Kidney epithelial cell (primary cell): Measurements from ENCODE around the gene CEP128. TPM values are rescaled to one million over a fixed set of nuclear protein-coding genes. Genes with fewer than 3 reads are reported as not detected.

Source experiments
- DNase-seq: peaks from one replicate; pipeline ENCODE4 v3.0.0-alpha.2; 2010; ENCODE audit warnings: low read depth
- H3K27me3 ChIP-seq: 2 replicates; pipeline ENCODE4 v1.6.0; 2011; ENCODE audit warnings: low read length; ENCODE audit not compliant: control insufficient read depth, insufficient read depth
- H3K36me3 ChIP-seq: 2 replicates; pipeline ENCODE4 v1.5.1; 2011; ENCODE audit warnings: low read length; ENCODE audit not compliant: control insufficient read depth, insufficient read depth
- H3K4me3 ChIP-seq: 2 replicates; pipeline ENCODE4 v1.5.1; 2011; ENCODE audit warnings: low read depth, mild to moderate bottlenecking, control low read depth, low read length
- total RNA-seq: library from RNA; depleted of rRNA; stranded (reverse); fragments of >200 nt; gene quantifications from 2 replicates; pipeline ENCODE4 v1.2.3, GENCODE V29; 2015
- TF ChIP-seq, protein P1 (sequence below): IDR thresholded peaks from 2 replicates; pipeline ENCODE4 v1.5.1; 2011; ENCODE audit warnings: mild to moderate bottlenecking, moderate library complexity, low read length, control low read depth, inconsistent platforms; ENCODE audit not compliant: insufficient read depth, poor library complexity, severe bottlenecking

CEP128 gene
- total RNA-seq, 1 donor from 2014 or later = 1.7 TPM

DNA sequence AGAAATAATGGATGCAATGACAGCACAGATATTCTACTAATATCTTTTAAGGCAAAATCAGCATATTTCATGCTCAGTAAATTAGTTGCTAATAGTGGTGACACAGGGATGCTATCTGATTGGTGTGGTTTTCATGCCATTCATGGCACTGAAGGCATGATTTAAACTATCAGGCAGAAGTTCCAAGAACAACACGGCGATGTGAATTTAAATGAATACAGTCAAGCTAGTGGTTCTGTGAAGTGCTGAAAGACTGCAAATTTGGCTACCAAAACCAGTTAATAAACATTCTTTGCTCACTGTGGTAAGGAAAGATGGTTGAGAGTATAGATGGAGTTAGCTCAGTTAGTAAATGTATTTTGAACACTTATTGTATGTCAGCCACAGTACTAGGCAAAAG lies 458.2 kb downstream of the CEP128 start:
- TF ChIP-seq, protein P1, sequence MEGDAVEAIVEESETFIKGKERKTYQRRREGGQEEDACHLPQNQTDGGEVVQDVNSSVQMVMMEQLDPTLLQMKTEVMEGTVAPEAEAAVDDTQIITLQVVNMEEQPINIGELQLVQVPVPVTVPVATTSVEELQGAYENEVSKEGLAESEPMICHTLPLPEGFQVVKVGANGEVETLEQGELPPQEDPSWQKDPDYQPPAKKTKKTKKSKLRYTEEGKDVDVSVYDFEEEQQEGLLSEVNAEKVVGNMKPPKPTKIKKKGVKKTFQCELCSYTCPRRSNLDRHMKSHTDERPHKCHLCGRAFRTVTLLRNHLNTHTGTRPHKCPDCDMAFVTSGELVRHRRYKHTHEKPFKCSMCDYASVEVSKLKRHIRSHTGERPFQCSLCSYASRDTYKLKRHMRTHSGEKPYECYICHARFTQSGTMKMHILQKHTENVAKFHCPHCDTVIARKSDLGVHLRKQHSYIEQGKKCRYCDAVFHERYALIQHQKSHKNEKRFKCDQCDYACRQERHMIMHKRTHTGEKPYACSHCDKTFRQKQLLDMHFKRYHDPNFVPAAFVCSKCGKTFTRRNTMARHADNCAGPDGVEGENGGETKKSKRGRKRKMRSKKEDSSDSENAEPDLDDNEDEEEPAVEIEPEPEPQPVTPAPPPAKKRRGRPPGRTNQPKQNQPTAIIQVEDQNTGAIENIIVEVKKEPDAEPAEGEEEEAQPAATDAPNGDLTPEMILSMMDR = no peak
- DNase-seq = no peak
- no peaks in the 10 kb centered on the region for H3K36me3 ChIP-seq
- no peak overlapping the region for H3K4me3 ChIP-seq
- H3K27me3 ChIP-seq = no peaks in the 10 kb centered on the region

DNA sequence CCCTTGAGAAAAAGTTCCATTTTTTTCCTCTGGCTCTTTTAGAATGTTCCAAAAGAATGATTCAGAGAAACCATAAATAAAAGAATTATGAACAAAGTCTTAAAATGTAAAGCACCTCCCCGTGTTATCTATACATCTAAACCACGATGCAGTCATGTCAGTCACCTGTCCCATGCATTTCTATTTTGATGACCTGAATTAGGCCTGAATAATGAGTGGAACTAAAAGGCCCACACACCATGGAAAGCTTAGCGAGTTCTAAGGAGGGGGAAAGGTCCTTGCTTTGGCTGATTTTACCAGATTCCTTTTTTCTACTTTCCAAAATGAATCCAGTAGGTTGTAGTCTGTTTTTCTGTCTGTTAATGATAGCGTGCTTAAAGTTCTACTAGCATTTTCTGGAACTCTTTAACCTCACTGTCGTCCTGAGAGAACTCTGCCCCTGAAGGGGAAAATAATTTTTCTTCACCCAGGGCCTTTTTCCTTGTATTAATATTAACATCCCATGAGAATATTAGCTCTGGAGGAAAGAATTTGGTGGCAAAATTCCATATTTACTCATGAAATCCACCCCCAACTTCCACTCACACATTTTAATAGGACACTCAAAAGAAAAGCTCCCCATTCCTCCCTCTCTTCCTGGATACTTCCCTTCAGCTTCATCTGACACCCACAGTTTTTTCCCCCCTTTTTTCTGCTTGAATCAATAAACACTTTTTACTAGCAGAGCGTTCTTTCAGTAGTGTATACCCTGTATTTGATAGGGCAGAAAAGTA lies 464.0 kb downstream of the CEP128 start:
- TF ChIP-seq, protein P1 = no peak
- no peak overlapping the region for H3K4me3 ChIP-seq
- H3K27me3 ChIP-seq = no peaks in the 10 kb centered on the region
- no peaks in the 10 kb centered on the region for H3K36me3 ChIP-seq
- DNase-seq = no peak

DNA sequence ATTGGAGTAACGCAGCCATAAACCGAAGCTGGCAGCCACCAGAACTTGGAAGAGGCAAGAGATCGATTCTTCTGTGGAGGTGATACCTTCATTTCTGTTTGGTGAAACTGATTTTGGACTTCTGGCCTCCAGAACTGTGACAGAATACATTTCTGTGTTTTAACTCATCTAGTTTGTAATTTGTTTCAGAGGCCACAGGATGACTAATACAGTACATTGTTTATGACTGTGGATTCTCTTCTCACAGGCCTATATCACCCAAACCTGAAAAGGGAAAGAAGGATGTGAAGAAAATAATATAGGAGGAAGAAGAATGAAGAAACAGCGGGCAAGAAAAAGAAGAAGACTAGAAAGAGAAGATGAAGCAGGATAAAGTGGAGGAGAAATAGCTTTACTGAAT lies 466.5 kb downstream of the CEP128 start:
- Histone ChIP-seq H3K36me3 (no peaks in the 10 kb centered on the region), H3K27me3 (no peaks in the 10 kb centered on the region), H3K4me3 (no peak overlapping the region)
- TF ChIP-seq, protein P1 = no peak
- no peak for DNase-seq

DNA sequence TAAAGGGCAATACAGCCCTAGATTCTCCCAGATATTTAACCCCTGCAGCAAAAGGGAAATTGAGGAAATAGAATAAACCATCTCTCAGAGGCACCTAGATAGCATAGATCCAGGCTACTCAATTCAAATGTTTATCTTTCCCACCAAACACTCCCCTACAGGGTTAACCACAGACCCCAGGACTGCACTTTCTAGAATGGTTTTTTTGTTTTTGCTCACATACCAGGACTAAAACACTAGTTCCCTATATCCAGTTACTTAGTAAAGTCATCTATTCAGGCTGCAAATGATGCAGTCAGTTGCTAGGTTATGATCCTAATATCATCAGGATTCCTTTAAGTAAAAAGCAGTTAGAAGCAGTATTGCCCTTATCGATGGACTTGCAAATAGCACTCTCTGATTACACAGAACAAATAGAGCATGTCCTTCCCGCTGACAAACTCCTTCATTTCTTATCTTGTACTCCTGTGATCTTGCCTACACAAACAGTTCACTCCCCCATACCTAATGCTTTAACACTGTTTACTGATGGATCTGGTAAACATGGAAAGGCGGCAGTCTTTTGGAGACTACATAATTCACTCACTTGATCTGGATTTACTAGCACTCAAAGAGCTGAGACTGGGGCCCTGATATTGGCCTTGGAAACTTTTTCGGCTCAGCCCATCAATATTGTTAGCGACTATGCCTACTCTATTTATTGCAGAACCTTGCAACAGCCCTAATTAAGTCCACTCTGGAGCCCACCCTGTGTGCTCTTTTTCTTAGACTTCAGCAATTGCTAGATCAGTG lies 473.0 kb downstream of the CEP128 start:
- no peaks in the 10 kb centered on the region for H3K27me3 ChIP-seq
- TF ChIP-seq, protein P1 = no peak
- H3K36me3 ChIP-seq = no peaks in the 10 kb centered on the region
- H3K4me3 ChIP-seq = no peak overlapping the region
- no peak for DNase-seq

DNA sequence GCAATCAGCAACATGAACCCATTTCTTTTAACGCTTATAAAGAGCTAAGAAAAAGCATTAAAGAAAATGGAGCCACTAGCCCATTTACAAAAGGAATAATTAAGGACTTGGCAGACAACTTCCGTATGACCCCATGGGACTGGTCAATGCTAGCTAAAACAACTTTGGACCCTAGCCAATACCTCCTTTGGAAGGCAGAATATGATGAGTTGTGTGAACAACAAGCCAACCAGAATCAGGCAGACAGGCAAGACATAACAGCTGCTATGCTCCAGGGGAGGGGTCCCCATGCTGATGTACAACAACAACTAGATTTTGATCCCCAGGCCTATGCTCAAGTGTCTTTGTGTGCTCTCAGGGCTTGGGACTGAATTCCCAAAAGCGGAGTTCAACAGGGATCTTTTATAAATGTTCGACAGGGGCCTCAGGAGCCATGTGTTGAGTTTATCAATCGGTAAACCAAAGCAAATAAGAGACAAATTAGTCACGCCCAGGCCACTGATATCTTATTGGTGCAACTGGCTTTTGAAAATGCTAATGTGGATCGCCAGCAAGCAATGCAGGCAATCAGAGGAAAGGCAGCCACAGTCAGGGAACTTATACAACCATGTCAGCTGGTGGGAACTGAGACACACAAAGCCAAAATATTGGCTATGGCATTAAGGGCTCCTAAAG lies 475.9 kb downstream of the CEP128 start:
- no peak for DNase-seq
- TF ChIP-seq, protein P1 = no peak
- Histone ChIP-seq H3K4me3 (no peak overlapping the region), H3K36me3 (no peaks in the 10 kb centered on the region), H3K27me3 (no peaks in the 10 kb centered on the region)
